WI38 (cell line): ENCODE results near the gene SPOCK1.

Source experiments
- H3K4me3 ChIP-seq: 2 replicates; pipeline ENCODE4 v1.5.1; 2011; ENCODE audit warnings: low read depth, mild to moderate bottlenecking, control low read depth, low read length
- TF ChIP-seq, protein P1 (sequence below): IDR thresholded peaks from 2 replicates; pipeline ENCODE4 v1.5.1; 2012; ENCODE audit warnings: low read depth, mild to moderate bottlenecking, control low read depth, low read length

The SPOCK1 gene

DNA sequence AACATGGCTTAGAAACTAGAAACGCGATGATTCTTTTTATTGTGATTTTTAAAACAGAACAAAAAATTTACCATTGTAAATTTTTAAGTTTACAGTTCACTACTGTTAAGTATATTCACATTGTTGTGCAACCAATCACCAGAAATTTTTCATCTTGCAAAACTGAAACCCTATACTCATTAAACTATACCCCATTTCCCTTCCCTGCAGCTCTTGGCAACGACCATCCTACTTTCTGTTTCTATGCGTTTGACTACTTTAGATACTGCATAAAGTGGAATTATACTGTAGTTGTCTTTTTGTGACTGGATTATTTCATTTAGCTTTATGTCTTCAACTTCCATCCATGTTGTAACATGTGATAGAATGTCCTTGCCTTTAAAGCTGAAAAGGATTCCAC lies 52.5 kb downstream of the SPOCK1 start:
- TF ChIP-seq, protein P1, sequence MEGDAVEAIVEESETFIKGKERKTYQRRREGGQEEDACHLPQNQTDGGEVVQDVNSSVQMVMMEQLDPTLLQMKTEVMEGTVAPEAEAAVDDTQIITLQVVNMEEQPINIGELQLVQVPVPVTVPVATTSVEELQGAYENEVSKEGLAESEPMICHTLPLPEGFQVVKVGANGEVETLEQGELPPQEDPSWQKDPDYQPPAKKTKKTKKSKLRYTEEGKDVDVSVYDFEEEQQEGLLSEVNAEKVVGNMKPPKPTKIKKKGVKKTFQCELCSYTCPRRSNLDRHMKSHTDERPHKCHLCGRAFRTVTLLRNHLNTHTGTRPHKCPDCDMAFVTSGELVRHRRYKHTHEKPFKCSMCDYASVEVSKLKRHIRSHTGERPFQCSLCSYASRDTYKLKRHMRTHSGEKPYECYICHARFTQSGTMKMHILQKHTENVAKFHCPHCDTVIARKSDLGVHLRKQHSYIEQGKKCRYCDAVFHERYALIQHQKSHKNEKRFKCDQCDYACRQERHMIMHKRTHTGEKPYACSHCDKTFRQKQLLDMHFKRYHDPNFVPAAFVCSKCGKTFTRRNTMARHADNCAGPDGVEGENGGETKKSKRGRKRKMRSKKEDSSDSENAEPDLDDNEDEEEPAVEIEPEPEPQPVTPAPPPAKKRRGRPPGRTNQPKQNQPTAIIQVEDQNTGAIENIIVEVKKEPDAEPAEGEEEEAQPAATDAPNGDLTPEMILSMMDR = no peak
- no peak overlapping the region for H3K4me3 ChIP-seq

DNA sequence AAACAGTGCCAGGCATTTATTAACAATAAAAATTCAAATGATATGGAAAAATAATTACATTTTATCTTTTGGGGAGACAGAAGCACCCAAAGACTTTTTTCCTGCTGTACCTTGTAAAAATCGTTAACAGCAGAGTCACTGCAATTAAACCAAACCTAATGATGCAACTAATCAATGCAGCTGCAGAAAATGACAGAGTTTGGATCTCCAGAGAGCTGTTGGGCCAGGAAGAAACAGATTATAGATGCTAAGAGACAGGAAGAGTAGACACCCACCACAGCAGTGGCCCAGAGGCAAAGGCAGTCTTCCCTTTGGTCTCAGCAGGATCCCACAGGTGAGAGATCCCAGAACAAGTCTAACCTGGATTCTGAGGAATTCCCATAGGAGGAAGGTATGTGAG lies 53.0 kb downstream of the SPOCK1 start:
- TF ChIP-seq, protein P1 = no peak
- H3K4me3 ChIP-seq = no peak overlapping the region

DNA sequence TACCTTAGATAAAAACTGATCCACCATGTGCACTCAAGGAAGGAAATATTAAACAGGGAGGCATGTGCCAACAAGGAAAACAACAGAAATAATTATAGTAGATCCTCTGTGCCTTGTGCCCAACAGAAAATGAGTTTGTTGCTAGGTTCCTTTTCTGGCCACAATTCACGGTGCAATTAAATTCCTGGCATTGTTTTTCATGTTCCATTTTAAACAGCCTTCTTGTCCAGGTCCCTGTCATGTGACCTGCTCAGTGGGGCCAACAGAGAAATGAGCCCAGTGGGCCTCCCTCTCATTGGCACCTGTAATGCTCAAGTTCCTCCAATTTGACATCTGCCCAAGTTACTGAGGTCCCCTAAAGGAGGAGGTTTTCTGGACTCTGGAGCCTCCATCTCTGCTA lies 56.5 kb downstream of the SPOCK1 start:
- no peak overlapping the region for H3K4me3 ChIP-seq
- TF ChIP-seq, protein P1 = no peak

DNA sequence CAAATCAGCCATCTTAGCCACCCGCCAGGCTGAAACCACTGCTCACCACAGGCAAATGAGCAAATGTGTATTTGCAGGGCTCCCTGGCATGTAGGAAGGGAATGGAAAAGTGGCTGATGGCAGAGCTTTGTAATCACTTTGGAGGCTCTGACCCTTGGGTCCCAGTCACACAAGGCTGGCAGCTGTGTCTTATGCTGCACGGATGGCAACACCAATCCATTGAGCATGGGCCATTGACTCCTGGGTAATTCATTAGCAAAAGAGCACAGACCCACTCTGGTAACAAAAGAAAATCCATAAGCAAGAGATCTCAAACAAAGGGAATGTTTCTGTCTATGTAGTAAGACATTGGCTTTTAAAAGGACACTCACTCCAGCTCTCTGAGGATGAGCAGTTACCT lies 57.6 kb downstream of the SPOCK1 start:
- H3K4me3 ChIP-seq = no peak overlapping the region
- TF ChIP-seq, protein P1 = no peak

DNA sequence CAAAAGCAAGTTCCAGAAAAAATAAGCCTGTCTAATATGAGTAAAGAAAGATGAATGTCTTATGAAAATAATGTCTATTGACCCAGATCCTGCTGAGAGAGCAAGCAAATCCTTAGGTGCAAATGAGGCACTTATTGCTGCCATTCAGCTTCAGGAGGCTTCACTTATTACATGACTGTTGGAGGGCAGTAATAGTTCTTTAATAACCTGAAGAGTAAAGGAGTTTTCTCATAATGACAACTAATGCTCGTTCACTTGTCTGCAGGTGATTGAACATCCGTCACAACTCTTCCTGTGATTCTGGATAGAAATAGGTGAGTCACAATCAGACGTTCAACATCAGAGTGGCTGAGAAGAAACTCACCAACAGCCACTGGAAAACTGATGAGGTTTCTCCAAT lies 58.3 kb downstream of the SPOCK1 start:
- H3K4me3 ChIP-seq = no peak overlapping the region
- TF ChIP-seq, protein P1 = no peak

DNA sequence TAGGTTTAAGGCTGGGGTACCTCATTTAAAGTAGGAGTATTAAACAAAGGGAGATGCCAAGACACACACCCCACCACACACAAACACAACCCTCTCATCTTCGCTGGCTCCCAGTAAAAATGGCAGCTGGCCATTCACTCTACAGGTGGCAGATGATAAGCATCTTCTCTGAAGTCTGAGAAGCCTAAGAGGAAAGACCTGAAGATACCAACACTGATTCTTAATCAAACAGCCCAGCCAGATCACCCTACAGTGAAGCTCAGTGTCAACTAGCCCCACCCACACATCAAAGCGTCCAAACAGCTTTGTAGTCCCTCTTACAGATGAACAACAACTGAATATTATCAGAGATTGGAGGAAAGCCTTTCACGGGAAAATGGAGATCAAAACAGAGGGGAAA lies 59.5 kb downstream of the SPOCK1 start:
- H3K4me3 ChIP-seq = no peak overlapping the region
- TF ChIP-seq, protein P1 = no peak

DNA sequence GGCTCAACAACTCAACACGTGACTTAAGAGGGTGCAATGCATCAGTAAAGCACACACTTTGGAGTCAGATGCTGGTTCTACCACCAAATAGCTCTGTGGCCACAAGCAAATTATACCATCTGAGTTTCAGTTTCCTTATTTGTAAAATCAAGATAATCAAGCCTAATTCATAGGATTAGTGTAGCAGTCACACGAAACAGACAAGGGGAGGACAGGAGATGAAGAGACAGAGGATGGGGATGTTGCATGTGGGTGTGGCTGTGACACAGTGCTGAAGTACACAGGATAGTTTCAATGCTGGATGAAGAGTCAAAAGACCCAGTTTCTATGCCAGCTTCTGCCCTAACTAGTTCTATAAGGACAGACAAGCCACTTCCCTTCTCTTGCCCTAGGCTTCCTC lies 60.2 kb downstream of the SPOCK1 start:
- H3K4me3 ChIP-seq = no peak overlapping the region
- TF ChIP-seq, protein P1 = no peak
